T-helper 22 cell (primary cell): ENCODE measurements around the gene IRS2.
A peak's percentile ranks its signal among the peaks of the same experiment; 100 is the strongest.
"Not testable (repeated sequence)": the region's sequence is repeated elsewhere in the genome, so short reads cannot be mapped to it uniquely, and the experiment has no call there.

ENCODE experiments used
- DNase-seq: peaks from one replicate; pipeline ENCODE4 v3.0.0-alpha.2; 2020; ENCODE audit warnings: low read depth

The IRS2 gene, protein sequence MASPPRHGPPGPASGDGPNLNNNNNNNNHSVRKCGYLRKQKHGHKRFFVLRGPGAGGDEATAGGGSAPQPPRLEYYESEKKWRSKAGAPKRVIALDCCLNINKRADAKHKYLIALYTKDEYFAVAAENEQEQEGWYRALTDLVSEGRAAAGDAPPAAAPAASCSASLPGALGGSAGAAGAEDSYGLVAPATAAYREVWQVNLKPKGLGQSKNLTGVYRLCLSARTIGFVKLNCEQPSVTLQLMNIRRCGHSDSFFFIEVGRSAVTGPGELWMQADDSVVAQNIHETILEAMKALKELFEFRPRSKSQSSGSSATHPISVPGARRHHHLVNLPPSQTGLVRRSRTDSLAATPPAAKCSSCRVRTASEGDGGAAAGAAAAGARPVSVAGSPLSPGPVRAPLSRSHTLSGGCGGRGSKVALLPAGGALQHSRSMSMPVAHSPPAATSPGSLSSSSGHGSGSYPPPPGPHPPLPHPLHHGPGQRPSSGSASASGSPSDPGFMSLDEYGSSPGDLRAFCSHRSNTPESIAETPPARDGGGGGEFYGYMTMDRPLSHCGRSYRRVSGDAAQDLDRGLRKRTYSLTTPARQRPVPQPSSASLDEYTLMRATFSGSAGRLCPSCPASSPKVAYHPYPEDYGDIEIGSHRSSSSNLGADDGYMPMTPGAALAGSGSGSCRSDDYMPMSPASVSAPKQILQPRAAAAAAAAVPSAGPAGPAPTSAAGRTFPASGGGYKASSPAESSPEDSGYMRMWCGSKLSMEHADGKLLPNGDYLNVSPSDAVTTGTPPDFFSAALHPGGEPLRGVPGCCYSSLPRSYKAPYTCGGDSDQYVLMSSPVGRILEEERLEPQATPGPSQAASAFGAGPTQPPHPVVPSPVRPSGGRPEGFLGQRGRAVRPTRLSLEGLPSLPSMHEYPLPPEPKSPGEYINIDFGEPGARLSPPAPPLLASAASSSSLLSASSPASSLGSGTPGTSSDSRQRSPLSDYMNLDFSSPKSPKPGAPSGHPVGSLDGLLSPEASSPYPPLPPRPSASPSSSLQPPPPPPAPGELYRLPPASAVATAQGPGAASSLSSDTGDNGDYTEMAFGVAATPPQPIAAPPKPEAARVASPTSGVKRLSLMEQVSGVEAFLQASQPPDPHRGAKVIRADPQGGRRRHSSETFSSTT (N-terminal part only)

DNA sequence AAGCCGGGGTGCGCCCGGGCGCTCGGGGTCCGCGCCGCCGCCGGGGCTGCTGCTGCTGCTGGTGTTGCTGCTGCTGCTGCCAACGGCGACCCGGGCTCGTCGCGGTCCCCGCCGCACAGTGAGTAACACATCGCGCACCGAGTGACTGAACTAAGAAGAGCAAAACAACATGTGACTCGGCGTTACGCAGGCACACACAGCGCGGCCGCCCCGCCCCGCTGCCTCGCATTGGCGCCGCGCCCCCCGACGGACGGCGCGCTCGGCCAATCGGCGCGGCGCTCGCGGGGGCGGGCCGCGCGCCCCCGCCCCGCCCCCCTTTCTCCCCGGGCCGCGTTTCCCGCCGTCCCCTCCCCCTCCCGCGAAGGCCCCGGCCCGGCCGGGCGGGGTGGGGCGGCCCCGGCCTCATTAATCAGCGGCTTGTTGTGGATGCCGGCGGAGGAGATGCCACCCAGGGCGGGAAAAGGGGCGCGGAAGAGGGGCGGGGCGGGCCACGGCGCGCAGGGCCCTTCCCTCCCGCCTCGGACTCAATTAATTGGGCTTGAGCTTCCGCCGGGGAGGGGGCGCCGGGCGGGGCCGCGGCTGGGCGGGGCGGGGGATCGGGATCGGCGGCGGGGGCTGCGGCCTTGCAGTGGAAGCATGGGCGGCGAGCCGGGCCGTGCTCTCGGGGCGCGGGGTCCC lies at the start of gene IRS2:
IRS2 (minus strand) TSS at position 127 of the 678 bp plus-strand sequence. CDS start 530 bp downstream, outside the sequence.
- DNase-seq = peak; percentile 91

DNA sequence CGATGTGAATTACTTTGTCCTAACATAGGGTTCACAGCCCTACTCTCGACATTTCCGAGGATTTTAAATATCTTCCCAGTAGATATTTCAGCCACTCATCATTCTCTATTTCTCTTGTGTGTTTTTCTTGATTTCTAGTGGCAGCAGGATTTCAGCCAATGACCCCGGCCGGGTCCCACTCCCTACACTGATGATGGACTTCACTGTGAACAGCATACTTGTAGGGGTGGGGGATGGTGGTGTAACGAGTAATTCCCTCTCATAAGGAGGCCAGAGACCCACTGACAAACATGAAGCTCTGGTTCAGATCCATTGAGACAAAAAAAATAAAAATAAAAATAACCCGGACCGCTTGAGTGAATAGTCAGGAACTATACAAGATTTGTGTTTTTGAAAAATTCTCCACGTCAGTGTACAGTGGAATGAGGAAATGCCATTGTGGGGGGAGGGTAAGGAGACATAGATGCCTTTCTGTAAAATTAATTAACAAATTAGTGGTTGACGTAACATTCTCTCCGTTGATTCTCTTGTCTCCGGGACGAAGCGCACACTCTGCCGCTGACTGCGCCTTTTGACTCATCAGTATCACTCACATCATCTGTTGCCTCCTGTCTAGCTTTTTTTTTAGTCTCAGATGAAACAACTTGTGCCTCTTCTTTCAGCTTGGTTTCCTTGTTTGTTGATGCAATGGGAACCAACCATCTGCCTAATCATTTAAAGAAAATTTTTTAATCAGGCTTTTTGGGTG lies 48.8 kb upstream of the IRS2 start:
- no peak for DNase-seq

DNA sequence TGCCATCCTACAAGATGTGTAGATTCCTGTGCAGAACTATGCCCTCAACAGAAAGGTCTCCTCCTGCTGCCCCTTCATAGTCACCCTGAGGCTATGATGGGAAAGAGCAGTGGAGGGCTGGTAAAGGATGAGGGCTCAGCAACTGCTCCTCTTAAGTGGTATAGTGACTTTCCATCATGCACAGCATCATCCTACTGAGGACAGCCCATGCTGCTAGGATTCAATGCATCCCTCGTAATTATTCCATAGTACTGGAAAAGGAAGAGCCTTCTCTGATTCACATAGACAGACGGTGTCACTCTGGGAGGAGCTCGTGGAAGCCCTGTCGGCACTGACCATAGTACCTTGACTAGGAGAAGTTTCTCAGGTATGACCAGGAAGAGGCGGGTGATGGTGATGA lies 47.6 kb upstream of the IRS2 start:
- no peak for DNase-seq

DNA sequence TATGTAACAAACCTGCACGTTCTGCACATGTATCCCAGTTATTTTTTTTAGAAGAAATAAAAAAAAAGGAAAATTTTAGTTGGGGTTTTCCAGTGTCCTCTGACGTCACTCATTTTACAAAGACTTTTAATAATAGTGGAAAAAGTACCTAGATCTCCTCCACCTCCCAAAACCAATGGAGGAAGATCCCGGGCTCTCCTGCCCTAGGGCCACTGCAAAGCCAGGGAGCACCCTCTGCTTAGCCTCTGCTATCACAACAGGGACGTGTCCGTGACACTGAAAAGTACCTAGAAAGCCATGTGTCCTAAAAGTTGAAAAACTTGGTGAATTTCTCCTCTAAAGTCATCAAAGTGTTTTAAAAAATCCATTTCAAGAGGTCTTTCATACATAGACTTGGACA lies 46.7 kb upstream of the IRS2 start:
- DNase-seq = no peak

DNA sequence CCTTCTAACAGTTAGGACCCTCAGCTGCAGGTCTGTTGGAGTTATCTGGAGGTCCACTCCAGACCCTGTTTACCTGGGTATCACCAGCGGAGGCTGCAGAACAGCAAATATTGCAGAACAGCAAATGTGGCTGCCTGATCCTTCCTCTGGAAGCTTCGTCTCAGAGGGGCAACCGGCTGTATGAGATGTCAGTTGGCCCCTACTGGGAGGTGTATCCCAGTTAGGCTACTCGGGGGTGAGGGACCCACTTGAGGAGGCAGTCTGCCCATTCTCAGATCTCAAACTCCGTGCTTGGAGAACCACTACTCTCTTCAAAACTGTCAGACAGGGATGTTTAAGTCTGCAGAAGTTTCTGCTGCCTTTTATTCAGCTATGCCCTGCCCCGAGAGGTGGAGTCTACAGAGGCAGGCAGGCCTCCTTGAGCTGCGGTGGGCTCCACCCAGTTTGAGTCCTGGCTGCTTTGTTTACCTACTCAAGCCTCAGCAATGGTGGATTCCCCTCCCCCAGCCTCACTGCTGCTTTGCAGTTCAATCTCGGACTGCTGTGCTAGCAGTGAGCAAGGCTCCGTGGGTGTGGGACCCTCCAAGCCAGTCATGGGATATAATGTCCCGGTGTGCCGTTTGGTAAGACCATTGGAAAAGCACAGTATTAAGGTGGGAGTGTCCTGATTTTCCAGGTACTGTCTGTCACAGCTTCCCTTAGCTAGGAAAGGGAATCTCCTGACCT lies 42.4 kb upstream of the IRS2 start:
- not testable (repeated sequence) for DNase-seq

DNA sequence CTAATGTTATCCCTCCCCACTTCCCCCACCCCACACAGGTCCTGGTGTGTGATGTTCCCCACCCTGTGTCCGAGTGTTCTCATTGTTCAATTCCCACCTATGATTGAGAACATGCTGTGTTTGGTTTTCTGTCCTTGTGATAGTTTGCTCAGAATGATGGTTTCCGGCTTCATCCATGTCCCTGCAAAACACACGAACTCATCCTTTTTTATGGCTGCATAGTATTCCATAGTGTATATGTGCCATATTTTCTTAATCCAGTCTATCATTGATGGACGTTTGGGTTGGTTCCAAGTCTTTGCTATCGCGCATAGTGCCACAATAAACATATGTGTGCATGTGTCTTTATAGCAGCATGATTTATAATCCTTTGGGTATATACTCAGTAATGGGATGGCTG lies 36.8 kb upstream of the IRS2 start:
- not testable (repeated sequence) for DNase-seq

DNA sequence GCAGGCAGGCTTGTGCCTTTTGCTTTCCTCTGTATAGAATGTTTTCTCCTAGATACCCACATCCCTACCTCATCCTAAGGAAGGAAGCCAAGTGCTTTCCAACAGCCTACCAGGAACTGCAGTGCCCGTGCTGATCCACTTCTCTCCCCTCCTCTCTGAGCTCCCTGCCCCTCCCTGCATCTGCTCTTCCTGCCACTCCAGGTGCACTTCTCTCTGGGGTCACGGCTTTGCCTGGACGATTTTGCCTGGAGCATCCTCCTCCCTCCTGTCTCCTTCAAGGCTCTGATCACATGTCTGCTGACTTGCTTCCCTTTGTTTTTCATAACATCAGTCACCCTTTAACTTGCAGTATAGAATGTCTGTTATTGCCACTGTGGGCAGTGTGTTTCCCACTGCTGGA lies 34.7 kb upstream of the IRS2 start:
- DNase-seq = no peak

DNA sequence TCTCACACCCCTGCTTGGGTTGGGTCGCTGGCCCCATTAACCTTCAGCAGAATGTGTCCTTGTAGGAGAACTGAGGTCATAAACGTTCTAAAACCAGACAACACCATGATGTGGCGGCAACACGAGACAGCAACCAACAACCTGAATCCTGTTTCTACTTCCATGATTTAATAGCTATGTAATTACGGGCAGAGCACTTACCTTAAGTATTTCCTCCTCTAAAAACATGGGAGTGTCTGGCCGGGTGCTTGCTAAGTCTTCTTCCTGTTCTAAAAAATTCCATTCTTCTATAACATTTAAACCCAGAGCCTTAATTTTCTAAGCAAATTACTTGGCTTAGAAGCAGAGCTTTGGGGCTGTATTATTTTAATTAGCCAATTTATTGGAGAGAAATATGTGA lies 33.5 kb upstream of the IRS2 start:
- DNase-seq = no peak

DNA sequence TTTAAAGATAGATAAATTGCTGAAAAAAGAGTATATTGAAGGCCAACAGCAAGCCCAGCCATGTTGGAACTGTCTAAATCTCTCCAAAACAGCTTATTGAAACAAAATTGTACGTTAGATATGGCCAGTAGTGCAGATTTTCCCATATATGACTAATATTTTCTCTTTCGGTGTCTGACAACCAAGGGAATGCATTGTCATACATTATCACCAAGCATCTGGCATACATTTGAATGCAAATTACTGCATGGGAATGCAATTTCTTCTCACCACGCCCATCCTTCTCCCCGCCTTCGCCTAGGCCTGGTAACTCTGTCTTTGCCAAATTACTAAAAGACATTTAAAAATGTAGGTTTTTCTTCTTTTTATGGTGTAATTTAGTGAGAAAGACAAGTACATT lies 32.5 kb upstream of the IRS2 start:
- DNase-seq = no peak

DNA sequence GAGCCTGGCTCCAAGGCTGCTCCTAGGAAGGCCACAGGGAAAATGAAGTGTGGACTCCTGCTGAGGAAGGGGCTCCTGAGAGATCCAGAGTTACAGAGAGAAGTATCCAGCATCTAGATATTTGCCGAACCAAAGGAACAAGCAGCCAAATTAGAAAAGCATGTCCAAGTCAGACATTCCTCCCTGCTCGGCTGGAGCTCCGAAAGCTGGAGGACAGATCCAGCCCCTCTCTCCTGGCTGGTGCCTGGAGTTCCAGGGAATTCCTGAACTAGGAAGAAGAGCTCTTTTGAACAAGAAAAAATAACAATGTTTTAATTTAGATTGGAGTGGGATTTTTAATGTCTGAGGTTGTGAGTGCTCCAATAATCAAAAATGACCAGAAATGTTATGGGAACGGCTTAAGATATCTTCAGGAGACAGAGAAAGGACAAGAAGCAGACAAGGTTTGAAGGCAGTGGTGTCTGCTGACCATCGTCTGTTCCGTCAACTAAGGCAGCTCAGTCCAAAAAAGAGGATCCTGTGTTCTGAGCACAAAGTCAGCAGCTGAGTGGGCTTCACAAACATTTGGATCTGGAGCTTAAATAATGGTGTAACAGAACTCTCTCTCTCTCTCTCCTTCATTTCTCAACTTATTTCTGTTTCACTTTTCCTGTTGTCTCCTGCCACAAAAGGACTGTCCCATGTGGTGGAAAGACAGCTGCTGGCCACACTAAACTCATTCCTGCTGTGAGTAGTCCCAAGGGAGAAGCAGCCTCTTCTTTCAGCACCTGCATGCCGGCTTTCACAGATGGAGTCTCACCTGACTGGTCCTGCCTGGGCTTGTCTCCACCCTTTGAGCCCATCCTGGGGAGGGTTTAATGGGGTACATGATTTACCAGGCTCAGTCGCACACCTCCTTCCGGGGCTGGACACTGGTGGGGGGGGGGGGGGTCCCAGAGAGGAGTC lies 31.5 kb upstream of the IRS2 start:
- no peak for DNase-seq

DNA sequence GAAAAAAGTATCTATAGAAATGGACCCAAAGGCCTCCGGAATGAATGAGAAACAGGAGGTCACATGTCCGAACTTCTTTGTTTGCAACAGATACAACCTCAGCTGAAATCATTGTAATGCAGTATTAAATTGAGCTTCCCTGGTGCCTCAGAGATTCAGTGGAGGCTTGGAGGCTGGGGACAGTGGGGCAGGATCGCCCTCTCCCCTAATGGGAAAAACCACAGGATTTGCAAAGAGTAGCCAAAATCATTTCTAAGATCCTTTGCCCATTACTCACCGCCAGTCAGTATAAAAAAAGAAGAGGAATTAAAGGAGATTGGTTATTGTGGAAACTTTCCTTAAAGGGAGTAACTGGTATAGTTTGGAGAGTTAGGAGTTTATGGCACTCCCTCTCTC lies 30.4 kb upstream of the IRS2 start:
- no peak for DNase-seq

DNA sequence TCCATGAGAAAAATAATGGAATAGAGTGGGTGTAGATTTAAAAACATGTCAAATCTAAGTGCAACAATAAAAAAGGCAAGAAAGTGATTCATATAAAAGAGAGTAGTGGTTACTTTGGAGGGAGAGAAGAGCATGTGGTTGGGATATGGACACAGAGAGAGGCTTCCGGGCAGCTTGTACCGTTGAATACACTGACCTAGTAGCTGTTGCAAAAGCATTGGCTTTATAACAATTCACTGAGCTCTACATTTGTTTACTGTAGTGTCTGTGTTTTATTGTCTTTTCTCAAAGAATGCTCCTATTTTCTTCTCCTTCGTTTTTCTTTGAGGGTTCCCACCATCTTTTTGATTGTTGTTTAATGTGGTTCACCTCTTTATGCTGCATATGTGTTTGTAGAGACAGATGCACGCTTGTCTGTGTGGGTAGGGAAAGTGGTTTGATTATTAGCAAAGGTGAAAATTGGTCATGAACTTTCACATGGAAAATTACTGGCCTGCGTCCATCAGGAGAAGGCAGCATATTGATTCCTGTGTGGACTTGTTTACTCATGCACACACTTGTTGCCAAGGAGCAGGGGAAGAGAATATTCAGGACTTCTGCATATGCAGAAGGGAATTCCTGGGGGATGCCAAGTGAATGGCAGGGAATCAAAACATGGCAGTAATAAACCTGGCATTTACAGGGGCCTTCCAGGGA lies 29.9 kb upstream of the IRS2 start:
- no peak for DNase-seq

DNA sequence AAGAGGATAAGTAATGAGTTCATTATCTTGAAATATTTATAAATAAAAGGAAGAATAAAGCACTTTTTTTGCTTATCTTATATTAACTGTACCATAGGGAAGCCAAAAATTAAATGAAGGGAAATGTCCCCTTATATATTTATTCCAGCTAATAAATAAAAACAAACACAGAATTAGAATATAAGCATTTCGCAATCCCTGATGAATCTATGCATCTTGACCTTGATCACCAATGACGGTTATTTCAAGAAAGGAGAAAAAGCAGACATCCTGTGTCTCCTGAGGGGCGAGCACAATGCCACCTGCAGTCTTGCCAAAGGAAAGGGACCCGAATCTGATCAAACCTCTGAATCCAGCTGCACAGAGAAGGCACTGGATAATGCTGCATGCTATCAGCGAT lies 29.3 kb upstream of the IRS2 start:
- no peak for DNase-seq

DNA sequence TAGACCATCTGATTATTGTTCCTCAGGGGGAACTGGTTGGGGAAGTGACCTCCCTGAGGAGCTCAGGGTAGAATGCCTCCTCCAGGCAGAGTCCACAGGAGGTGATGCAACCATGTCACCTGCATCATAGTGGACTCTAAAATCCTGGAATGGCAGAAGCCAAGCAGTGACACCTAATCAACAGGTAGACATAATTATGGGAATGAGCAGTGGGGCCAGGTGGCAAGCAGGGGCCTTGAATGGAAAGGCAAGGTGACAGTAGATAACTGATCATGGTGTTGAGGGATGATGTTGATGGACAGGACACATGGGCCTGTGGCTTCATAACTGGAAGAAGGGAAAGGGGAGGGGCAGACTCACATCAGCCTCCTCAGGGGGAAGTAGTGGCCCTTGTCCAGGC lies 27.3 kb upstream of the IRS2 start:
- DNase-seq = no peak

DNA sequence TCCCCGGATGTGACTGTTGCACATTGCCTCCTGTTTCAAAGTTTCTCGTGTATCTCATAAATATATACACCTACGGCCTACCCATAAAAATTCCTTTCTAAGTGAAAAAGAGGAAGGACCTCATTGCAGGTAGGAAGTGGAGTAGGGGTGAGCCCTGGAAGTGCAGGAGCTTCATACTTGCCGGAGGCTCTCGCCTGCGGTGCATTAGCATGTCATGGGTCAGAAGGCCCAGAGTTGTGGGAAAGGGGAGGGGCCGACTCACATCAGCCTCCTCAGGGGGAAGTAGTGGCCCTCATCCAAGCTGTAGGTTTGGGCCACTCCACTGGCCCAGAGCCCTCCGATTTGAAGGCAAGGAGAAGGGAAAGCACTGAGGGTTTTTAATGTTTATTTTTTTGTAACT lies 26.0 kb upstream of the IRS2 start:
- no peak for DNase-seq

DNA sequence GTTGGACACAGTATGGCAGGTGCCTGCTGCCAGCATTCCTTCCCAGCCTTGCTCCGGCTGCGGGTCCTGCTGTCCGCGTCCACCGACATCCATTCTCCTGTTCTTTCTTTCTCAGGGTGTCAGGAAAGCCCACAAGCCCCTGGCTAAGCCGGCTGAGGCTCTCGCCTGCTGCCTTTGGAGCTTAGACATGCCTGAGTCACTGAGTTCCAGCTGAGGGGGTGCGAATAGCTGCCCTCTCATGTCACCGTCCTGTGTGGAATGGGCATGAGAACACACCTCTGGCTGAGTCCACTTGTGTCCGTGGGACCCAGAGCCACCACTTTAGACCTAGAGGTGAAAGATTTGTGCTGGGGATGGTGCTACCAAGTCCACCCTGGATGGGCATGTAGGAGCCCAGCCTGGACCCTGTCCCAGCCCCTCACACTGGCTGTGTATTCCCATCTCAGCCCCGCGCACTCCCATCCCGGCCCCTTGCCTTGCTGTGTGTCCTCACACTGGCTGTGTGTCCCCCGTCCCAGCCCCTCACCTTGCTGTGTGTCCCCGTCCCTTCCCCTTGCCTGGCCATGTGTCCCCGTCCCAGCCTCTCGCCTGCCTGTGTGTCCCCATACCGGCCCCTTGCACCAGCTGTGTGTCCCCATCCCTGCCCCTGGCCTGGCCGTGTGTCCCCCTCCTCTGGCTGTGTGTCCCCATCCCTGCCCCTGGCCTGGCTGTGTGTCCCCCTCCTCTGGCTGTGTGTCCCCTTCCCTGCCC lies 24.6 kb upstream of the IRS2 start:
- DNase-seq = no peak

DNA sequence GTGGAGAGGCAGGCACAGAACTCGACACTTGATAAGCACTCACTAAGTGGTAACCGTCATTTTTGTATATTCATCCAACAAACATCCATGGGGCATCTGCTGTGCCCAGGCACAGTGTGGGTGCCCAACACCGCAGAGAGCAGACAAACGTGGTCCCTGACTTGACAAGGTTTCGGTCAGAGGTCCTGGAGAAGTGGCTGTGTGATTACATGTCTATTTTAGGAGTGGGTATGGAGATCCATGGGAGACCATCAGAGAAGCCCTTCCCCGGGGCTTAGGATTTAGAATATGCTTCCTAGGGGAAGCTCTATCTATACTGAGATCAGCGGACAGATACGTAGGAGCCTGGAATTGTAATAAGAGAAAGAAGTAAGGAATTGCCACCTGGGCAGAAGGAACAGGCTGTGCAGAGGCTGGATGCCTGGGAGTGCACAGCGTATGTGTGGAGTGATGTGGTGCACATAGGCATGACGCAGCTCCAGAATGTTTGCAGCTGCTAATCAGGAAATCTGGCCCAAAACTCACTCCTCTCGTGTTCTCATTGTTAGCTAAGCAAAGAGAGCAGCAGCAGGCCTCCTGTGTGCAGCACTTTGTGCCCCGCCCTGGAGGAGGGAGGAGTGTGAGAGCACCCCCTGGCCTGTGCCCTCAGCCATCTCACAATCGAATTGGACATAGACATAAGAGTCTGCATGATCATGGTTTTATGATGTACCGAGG lies 23.0 kb upstream of the IRS2 start:
- no peak for DNase-seq
